ENCODE measurements around the gene PLA2G2C.

Gene PLA2G2C

DNA sequence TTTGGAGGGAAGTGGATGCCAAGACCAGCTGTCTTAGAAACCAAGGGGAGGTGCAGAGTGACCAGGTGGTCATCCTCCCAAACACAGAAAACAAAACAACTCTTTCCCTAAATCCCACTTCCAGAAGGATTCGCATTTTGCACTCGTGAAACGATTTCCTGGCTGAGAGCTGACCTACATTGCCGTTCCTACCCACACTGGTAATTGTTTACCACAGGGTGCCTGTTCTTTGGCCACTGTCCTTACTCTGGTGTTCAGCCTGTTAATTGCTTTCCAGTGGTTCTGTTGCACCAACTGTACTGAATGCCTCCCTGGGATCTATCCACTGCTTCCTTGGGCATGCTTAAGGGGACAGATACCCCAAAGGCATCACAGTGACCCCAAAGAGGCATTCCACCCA lies 23.2 kb upstream of the PLA2G2C start:
- no peak for DNase-seq (ENCODE audit: low read depth, low spot score)

DNA sequence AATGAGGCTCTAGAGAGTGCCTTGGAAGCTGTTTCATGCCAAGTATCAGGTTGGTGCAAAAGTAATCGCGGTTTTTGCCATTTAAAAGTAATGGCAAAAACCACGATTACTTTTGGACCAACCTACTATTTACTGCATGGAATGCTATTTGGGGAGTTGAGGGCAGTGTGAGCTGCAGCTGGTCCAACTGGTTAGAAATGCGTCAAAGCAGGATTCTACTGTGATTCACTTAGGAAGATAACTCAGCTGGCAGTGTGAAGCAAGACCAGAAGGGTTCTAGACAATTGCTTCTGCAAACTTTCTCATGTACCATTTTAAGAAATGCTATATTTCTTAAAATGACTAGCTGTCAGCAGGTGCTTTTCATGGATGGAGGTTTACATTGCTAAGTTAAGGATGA lies 21.2 kb upstream of the PLA2G2C start:
- no peak for DNase-seq (ENCODE audit: low read depth, low spot score)

DNA sequence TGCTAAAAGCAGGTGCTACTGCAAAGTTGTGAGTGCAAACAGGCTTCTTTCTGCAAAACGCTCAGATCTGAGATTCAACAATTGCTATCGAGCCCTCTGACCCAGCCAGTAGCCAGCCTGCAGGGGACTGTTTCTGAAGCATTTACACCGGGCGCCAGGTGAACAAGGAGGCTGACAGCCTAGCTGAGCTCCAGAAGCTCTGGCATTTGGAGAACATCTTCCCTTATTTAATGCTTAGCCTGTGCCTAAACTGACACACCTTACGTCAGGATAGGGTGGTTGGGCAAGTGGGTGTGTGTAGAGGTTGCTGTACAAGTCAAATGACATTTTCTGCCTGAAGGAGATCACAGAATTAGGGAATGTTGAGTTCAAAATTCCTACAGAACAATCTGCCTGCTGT lies 15.8 kb upstream of the PLA2G2C start:
- DNase-seq (ENCODE audit: low read depth, low spot score) = no peak

DNA sequence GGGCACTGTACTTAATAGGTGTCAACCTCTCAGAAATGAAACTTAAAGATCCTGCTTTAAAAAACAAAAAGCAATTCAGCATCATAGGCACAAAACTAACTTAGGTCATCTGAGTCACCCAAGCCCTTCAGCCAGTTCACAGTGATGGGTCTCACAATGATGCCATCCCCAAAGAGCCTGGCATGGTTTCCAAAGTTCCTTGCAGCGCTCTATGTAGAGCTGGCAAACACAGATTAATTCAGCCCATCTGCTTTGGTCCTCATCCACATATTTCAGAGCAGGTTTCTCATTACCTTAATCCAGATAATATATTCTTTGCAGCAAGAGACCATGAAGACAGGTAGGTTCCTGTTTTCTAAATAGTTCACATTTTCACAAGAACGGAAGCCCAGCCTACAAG lies 14.6 kb upstream of the PLA2G2C start:
- DNase-seq (ENCODE audit: low read depth, low spot score) = no peak

DNA sequence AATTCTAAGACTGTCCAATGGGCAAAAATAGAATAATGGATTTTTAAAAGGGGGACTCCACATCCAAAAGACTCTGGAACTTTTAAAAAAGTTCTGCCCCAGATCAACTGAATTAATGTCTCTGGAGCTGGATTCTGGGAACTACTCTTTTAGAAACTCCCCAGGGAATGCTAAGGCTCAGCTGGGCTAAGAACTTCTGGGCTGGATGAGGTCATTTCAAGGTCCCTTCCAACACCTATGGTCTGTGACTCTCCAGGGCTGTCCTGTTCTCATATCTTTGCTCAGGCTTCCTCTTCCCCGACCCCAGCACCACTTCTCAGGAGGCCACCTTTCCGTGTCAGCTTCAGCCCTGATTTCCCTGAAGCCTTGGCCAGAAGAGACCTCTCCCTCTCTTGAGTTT lies 13.5 kb upstream of the PLA2G2C start:
- DNase-seq (ENCODE audit: low read depth, low spot score) = no peak

DNA sequence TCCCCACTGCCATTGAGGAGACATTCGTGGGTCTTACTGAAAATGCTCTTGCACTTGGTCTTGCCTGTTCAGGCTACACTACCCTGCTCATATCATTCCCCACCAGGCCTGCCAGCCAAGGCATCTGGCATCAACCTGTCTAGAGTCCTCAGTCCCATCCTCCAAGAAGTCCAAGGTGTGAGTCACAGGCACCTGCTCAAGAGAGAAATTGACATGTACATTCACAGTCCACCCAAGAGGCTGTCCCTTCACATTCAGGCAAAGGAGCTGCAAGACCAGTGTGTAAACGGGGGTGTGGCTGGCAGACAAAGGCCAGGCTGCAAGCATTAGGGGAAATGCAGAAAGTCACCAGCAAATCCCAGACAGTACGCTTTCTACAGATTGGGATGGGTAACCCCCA lies 13.1 kb upstream of the PLA2G2C start:
- DNase-seq (ENCODE audit: low read depth, low spot score) = no peak

DNA sequence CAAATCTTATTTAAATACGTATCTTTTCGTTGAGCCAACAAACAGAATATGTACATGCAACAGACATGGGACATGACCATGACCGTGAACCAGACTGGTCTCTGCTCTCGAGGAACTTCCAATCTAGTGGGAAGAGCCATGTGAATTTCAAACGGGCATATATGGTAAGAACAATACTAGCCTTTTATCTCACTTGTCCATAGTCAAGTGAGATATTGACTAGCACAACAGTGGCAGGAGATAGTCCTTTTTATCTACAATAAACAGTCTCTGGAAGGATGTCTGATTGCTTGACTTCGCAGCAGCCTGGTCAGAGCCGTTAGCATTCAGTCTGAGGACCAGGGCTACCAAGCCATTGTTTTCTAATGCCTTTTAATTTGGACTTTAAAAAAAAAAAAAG lies 12.6 kb upstream of the PLA2G2C start:
- no peak for DNase-seq (ENCODE audit: low read depth, low spot score)

DNA sequence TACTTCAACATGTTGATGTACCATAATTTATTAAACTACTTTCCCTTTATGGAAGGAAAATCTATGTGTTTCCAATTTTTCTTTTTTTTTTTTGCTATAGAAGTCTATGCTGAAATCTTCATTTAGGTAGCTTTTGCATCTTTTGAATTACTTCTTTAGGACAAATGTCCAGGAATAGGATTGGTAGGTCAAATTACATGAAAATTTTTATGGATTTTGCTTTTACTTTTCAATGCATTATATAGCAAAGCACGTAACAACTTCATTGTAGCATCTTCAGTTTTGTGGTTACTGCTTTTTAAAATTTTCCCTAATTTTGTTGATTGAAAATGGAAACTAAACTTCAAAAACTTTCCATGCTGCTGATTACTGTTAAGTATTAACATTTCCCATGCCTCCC lies 12.0 kb upstream of the PLA2G2C start:
- no peak for DNase-seq (ENCODE audit: low read depth, low spot score)

DNA sequence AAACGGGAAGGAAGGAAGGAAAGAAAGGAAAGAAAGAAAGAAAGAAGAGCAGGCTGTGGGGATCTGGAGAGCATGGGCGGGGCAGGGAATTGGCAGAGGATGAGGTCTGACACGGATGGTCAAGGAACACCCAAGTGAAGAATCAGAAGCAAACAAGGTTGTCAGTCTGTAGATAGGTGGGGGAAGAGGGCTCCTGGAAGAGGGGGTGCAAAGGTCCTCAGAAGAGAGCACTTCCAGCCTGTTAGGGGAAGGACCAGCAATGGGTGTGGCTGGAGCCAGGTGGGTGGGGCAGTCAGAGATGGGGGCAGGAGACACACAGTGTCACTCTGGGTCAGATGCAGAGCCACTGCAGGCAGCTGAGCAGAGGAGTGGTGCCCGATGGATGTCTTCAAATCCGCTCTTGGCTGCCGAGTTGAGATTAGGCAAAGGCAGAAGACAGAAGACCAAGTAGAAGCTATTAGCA lies 11.0 kb upstream of the PLA2G2C start:
- DNase-seq (ENCODE audit: low read depth, low spot score) = no peak

DNA sequence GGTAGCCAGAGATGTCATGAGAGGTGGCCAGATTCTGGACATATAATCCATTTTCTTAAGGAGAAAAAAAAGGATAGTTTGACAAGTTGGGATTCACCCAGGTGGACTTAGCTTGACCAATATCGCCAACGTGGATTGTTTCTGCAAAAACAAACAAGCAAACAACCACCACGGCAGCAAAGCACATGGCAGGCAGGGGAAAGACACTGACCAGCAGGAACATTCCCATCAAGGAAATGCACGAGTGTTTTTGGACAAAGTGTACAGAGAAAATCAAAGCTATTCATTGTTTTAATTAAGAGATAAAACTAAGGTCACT lies 9.1 kb upstream of the PLA2G2C start:
- DNase-seq (ENCODE audit: low read depth, low spot score) = no peak

DNA sequence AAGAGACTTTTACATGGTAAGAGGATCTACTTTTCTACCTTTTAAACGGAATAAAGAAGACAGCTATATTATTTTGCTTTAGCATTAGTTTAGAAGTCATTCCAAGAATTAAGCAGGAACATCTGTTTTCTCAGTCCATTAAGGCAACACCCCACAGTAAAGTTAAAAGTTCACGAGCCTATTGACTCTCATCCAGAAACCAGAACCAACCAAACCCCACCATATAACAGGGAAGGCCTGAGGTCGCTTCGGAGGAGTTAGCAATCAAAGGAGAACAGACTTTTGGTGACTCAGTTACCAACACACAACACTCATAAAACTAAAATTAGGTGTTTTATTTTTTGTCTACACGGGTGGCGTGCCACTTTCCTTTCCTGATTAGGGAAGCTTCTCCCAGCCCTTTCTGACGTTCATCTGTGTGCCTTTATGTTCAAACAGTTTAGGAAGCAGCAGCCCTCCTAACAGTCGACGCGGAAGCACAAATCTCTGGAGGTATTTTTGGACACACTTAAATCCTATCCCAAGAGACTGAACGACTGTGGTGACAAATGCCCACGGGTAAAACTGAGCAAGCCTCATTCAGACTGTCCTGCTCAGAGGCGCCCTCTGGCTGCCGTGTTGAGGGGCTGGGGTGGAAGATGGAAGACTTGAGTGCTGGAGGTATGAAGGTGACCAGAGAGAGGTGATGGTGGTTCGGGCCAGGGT lies 8.6 kb upstream of the PLA2G2C start:
- DNase-seq (ENCODE audit: low read depth, low spot score) = no peak

DNA sequence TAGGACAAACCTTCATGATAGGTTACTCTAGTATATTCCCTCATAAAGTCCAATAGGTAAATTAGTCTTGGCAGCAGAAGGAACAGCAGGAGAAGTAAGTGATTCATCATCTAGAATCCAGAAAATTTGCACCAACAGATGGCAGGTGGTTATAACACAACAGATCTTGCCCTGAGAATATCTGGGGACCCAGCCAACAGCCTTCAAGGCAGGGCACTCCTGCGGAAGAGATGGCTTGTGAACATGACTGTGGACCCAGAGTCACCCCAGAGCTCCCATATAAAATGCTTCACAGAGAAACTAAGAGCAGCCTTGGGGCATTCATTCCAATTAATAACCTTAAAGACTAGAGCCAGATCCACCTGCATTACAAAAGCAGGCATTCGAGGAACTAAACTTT lies 7.9 kb upstream of the PLA2G2C start:
- DNase-seq (ENCODE audit: low read depth, low spot score) = no peak

DNA sequence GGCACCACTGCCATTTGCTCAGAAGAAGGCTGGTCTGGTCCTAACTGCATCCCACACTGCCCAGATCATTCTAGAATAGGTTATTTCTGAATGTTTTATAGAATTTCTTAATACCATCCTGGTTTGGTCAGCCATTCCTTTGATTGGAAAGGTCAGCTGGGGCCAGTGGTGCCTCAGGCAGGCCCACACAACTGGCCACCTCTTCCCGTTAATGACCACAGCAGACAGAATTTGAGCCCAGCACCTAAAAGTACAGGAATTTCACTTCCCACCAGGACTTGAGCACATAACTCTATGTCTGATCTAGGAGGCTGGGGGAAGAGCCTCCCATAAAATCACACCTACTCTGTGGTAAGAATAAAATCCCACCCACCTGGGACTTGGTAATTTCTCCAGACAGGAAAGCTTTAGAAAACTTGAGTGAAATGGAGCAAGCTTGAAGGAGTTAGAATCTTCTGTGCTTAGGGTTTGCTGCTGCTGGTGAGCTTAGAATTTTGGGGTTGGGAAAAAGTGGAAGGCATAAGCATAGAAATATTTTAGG lies 6.6 kb upstream of the PLA2G2C start:
- no peak for DNase-seq (ENCODE audit: low read depth, low spot score)

DNA sequence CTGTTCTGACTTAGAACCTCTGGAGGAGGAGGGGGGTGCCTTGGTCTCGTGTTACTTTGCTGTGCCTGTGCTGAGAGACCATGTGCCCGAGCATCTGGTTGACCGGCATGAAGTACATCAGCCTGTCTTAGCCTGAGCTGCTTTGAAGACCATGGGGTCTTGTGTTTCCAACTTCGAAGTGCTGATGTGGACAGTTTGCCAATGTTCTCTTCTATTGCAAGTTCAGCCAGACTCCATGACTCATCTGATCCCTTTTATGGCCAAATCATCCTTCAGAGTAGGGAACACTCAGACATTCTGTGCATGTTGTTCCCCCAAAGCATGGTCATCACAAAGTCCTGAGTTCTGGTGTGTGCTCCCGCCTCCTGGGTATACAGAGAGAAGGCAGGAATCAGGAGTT lies 6.0 kb upstream of the PLA2G2C start:
- DNase-seq (ENCODE audit: low read depth, low spot score) = no peak

DNA sequence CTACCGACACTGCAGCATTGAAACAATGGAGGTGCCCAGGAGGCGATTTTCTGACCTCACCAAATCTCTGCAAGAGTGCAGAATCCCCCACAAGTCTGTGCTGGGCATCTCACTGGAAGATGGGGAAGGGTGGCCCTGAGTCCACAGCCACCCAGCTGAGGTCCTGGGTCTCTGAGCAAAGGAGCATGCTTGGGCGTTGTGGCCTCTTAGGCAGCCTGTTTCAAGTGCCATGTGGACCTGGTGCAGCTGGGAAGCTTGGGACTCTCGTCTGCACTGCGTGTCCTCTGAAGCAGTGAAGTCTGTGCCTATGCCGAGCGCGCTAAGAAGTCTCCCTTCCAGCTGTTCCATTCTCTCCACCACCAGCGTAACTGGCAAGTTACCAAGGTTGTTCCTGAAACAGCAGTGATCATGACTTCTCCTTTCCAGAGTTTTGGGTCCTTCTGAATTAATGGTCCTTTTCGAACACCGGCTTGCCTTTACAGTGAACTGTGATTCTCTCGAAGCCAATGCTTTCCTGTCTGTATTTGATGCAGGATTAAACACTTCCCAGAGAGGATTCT lies 5.0 kb upstream of the PLA2G2C start:
- DNase-seq (ENCODE audit: low read depth, low spot score) = no peak

DNA sequence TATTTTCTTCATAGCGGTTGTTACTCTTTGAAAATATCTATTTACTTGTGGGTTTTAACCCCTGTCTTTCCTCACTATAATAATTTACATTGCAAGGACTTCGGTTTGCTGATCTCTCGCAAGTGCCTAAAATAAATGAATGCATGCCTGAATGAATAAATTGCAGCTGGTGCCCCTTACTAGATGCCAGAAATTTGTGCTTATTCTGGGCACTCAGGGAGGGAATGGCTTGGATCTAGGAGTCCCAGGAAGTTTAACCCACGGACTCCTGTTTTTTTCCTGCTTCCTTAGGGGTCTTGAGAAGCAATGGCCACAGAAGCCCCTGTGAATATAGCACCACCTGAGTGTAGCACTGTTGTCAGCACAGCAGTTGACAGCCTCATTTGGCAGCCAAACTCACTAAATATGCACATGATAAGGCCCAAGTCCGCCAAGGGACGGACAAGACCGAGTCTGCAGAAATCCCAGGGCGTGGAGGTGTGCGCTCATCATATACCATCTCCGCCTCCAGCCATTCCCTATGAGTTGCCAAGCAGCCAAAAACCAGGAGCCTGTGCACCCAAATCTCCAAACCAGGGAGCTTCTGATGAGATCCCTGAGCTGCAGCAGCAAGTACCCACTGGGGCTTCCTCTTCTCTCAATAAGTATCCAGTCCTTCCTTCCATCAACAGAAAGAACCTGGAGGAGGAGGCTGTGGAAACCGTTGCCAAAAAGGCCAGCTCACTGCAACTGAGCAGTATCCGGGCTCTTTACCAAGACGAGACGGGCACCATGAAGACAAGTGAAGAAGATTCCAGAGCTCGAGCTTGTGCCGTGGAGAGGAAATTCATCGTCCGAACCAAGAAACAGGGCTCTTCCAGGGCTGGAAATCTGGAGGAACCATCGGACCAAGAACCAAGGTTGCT lies 4.2 kb upstream of the PLA2G2C start:
- DNase-seq (ENCODE audit: low read depth, low spot score) = no peak

DNA sequence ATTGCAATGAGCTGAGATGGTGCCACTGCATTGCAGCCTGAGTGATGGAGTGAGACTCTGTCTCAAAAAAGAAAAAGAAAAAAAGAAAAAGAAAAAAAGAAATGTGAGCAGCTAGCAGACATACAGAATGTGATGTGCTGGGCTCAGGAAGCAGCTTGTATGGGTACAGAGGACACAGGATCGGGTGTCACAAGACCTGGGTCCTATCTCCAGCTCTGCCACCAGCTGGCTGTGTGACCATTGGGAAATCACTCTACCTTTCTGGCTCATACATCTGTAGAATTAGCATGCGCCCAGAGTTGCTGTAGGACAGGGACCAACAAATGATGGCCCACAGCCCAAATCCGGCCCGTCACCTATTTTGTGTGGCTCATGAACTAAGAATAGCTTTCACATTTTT lies 3.3 kb upstream of the PLA2G2C start:
- DNase-seq (ENCODE audit: low read depth, low spot score) = no peak

DNA sequence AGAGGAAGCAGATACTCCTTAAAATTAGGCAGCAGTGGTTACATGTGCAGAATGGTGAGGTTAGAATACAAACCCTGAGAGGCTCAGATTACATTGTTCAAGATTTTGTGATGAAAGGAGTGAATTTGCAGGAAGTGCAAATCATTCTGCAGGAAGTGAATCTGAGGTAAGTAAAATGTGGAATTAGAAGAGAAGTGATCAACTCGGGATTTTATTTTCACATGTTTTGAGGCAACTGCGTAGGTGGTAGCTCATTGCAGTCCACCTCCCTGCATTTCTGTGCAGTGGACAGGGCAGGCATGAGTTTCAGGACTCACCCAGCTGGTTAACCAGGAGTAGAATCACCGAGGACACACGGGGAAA lies 2.1 kb upstream of the PLA2G2C start:
- DNase-seq (ENCODE audit: low read depth, low spot score) = no peak

DNA sequence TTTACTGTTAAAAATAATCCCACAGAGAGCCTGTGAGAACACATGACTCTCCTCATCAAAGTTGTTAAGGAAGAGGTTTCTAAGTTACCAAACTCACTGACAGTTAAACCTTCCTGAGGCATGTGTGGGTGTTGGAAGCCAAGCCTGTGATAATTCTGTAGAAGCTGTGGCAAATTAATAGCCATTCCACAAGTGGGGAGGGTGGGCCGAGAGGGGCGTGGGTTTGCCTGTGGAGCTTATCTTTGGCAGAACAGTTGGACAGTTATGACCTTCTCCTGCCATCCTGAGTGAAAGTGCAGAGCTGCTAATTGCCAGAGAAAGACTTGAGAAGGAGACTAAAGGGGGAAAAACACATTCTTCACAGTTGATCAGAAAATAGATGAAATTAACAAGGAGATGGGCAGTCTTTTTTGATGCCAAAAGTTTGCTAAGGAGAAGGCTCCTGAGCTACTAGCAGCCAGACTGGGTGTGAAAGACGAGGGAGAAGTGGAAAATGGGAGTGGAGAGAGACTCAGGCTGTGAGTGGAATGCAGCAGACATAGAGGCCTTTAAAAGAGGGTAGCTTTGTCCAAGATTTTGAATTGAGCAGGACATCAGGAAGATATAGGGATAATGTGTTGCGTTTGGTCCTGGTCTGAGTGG lies 1.6 kb upstream of the PLA2G2C start:
- DNase-seq (ENCODE audit: low read depth, low spot score) = no peak

DNA sequence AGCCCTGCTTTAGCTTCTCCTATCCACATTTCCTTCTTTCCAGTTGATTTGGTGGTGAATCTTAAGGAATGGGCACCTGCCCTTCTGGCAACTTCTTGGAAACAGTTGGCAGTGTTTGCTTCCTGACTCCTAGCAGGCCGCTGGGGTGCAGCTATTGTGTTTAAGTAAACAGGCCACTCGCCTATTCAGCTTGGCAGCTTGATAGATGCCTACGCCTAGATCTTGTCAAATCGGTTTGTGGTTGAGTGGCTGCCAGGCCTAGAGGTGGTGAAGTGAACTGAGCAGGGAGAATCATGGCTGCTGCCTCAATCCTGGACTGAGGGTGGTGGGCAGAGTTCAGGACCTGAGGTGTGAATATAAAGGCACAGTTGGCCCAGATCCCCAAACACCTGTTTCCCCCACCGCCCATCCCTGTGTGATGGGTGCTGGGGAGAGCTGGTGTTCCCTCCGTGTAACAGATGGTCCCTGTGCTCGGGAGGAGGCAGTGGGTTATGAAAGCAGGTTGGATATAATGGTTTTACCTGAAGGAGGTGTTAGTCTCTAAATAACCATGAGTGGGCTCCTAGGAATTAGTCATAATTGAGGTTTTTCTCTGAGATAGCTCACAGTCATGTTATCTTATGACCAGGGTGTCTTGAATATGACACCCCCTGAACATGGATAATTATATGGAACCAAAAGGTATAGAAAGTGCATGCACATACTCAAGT lies 940 bp upstream of the PLA2G2C start:
- no peak for DNase-seq (ENCODE audit: low read depth, low spot score)

DNA sequence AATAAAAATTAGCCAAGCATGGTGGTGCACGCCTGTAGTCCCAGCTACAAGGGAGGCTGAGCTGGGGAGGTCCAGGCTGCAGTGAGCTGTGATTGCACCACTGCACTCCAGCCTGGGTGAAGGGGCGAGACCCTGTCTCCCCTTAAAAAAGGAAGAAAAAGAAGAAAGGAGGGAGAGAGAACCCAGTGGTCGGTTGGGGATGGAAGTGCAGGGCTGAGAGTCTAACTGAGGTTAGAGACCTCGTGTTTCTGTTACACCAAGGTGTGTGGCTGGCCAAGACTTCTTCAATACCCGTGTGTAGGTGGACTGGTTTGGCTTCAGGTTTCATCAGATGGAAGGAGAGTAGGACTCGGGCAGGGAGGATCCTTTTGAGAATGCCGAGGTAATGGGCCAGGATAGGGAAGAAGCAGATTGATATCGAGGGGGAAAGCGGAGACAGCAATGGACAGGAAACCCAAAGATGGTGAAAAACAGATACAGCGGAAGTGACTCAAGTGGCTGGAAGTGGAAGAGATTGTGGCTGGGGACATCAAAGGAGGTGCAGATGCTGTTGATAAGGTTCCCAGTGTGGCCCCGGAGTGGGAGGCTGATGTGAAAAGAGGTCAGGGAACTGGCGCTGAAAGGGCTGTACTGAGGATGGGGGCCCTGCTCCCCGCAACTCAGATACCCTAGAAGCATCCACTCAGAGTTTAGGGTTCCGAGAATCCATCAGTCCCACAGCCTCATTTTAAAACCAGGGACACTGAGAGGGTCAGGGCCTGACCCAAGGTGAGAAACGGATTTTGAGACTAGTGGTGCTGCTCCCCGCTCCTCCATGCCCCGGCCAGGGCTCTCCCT lies 1.1 kb downstream of the PLA2G2C start:
- no peak for DNase-seq (ENCODE audit: low read depth, low spot score)
